ENCODE results near the gene PNP. TPM values are rescaled to one million over a fixed set of nuclear protein-coding genes. Genes with fewer than 3 reads are reported as not detected.

PNP gene
- total RNA-seq, 2 experiments from 2014 or later: 120 to 128 TPM

DNA sequence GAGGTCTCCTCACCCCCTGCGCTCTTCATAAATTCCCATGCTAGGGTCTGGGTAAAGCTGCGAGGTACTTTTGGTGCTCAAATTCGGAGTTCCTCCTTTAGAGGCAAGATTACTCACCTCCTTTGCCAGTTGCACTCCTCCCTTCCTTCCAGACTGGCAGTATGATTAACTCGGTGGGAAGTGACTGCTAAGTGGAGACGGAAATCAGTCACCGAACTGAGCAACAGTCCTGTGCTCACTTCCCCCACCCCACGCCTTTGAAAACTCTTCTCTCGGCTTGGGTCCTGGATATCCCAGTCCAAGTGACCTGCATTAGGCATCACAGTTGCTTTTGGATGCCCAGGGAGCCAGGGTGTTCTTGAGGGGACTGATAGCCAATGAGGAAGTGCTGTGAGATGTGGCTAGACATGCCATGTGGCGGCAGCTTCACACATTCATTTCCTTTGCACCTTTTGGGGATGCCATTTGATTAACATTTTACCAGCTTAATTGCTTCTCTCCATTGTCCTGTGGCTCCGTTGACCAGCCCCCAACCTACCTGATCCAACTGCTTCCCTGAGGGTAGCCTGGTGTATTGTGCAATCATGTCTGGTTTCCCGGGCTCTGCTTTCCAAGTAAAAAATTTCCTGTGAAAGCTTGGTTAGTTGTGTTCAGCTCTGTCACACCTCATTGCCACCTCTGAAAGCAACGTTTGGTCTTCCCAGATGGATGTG is 840 bp downstream of the PNP start:
- intact Hi-C loops (cut with micrococcal nuclease; ENCODE audit: unreplicated experiment): loop anchor here (1.0 to 10.0 kb wide), 4 partner anchors 57 to 1455 kb away; partner anchors contain the start of genes PARP2 and TEP1
- H3K9me3 ChIP-seq (ENCODE audit: low read length): no peaks in the 10 kb centered on the region
- peak overlapping the region; percentile 71 for H3K27ac ChIP-seq (ENCODE audit: low read depth, low read length, poor library complexity, severe bottlenecking)
- ChIA-PET POLR2A (interaction anchor here (0.8 to 4.1 kb wide), 11 partner anchors 8 to 143 kb away, joined by 3 to 32 read pairs (median 6); partner anchors contain the start of genes APEX1, OSGEP, PARP2 and PIP4P1), CTCF (ENCODE audit: unreplicated experiment) (interaction anchor here (0.6 to 1.0 kb wide), 3 partner anchors 45 to 142 kb away, joined by 3 to 4 read pairs (median 3); no protein-coding TSS in a partner anchor)
- no peaks in the 10 kb centered on the region for H3K9me2 ChIP-seq (ENCODE audit: insufficient read depth, low read length)
- H3K36me3 ChIP-seq (ENCODE audit: insufficient read depth, low read length): peaks cover 44% of the 10 kb centered on the region
- peaks cover 17% of the 10 kb centered on the region for H4K20me1 ChIP-seq (ENCODE audit: insufficient read depth, low read length)
- no peak for TF ChIP-seq EZH2phosphoT487 (IDR thresholded peaks at IDR 0.05; ENCODE audit: borderline replicate concordance, low read depth, low read length)
- TF ChIP-seq, protein P1, sequence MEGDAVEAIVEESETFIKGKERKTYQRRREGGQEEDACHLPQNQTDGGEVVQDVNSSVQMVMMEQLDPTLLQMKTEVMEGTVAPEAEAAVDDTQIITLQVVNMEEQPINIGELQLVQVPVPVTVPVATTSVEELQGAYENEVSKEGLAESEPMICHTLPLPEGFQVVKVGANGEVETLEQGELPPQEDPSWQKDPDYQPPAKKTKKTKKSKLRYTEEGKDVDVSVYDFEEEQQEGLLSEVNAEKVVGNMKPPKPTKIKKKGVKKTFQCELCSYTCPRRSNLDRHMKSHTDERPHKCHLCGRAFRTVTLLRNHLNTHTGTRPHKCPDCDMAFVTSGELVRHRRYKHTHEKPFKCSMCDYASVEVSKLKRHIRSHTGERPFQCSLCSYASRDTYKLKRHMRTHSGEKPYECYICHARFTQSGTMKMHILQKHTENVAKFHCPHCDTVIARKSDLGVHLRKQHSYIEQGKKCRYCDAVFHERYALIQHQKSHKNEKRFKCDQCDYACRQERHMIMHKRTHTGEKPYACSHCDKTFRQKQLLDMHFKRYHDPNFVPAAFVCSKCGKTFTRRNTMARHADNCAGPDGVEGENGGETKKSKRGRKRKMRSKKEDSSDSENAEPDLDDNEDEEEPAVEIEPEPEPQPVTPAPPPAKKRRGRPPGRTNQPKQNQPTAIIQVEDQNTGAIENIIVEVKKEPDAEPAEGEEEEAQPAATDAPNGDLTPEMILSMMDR (conservative IDR thresholded peaks at IDR 0.05; ENCODE audit: low read length): no peak
- peak overlapping the region; percentile 89 for H3K4me2 ChIP-seq (ENCODE audit: low read length)
- H3K4me1 ChIP-seq (ENCODE audit: insufficient read depth, low read length, poor library complexity, severe bottlenecking): peaks cover 18% of the 10 kb centered on the region
- peak overlapping the region; percentile 83 for H3K4me3 ChIP-seq (ENCODE audit: low read depth, low read length, poor library complexity, severe bottlenecking)
- peaks cover 43% of the 10 kb centered on the region for H3K79me2 ChIP-seq (ENCODE audit: insufficient read depth, low read depth, low read length)
- DNase-seq (ENCODE audit: low spot score): peak; percentile 61
- H2AFZ ChIP-seq (ENCODE audit: low read length): peak overlapping the region; percentile 93; the same call in 1 of the 2 replicates
- BruUV-seq (replicated peaks): no TSS peak

DNA sequence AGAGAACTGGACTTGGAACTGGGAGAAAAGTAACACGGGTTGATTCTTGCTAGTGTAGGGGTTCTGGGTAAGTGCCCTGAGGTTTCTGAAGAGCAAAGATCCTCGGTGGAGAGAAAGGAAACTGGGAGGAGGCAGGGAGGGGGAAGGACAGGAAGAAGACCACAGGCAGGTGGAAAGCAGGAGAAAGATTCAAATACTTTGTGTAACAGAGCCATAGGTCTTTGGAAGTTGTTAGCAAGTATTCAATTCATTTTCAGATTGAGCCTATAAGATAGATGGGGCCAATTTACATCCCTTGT is 1.3 kb downstream of the PNP start:
- Histone ChIP-seq H3K4me2 (ENCODE audit: low read length) (peak overlapping the region; percentile 89), H3K9me3 (ENCODE audit: low read length) (no peaks in the 10 kb centered on the region), H3K4me3 (ENCODE audit: low read depth, low read length, poor library complexity, severe bottlenecking) (peak overlapping the region; percentile 83), H4K20me1 (ENCODE audit: insufficient read depth, low read length) (peaks cover 17% of the 10 kb centered on the region), H3K4me1 (ENCODE audit: insufficient read depth, low read length, poor library complexity, severe bottlenecking) (peaks cover 18% of the 10 kb centered on the region), H3K36me3 (ENCODE audit: insufficient read depth, low read length) (peaks cover 49% of the 10 kb centered on the region), H3K9me2 (ENCODE audit: insufficient read depth, low read length) (no peaks in the 10 kb centered on the region), H2AFZ (ENCODE audit: low read length) (peak overlapping the region; percentile 93; the same call in 1 of the 2 replicates), H3K27ac (ENCODE audit: low read depth, low read length, poor library complexity, severe bottlenecking) (peak overlapping the region; percentile 71), H3K79me2 (ENCODE audit: insufficient read depth, low read depth, low read length) (peaks cover 43% of the 10 kb centered on the region)
- peak; percentile 17 for DNase-seq (ENCODE audit: low spot score)
- CTCF ChIA-PET (ENCODE audit: unreplicated experiment): interaction anchor here (1.0 kb wide), 1 partner anchor 55 kb away, joined by 4 read pairs; no protein-coding TSS in a partner anchor
- intact Hi-C loops (cut with micrococcal nuclease; ENCODE audit: unreplicated experiment): loop anchor here (5.0 kb wide), 1 partner anchor 142 kb away; no protein-coding TSS in a partner anchor
- BruUV-seq (replicated peaks): no TSS peak
- POLR2A ChIA-PET: interaction anchor here (0.7 to 4.1 kb wide), 4 partner anchors 10 to 128 kb away, joined by 3 to 32 read pairs (median 22); partner anchors contain the start of genes PARP2 and PIP4P1
- no peak for TF ChIP-seq EZH2phosphoT487 (IDR thresholded peaks at IDR 0.05; ENCODE audit: borderline replicate concordance, low read depth, low read length)
- TF ChIP-seq, protein P1 (conservative IDR thresholded peaks at IDR 0.05; ENCODE audit: low read length): no peak

Data from OCI-LY7 (cell line).